Mammary epithelial cell (primary cell): ENCODE data around the gene LMBRD1.

Source experiments
- CTCF ChIP-seq, 2 donors: IDR thresholded peaks in 1 of 2; conservative IDR thresholded peaks in 1 of 2; 2 replicates each; pipeline ENCODE4 v1.5.1; 2011 to 2012; ENCODE audit warnings: inconsistent platforms in 2 of 2, low read length in 2 of 2, mild to moderate bottlenecking in 2 of 2, control low read depth in 1 of 2, low read depth in 1 of 2; ENCODE audit not compliant: insufficient read depth in 1 of 2; ENCODE audit errors: extremely low read depth in 1 of 2
- EZH2 ChIP-seq: IDR thresholded peaks from 2 replicates; pipeline ENCODE4 v1.6.1; 2012; ENCODE audit warnings: low read length, inconsistent platforms, borderline replicate concordance

GRCh38 chr6:69796073-69796641 is 653 bp downstream of the LMBRD1 start:
- TF ChIP-seq CTCF (conservative IDR thresholded peaks at IDR 0.05 in 1 of 2, IDR thresholded peaks at IDR 0.05 in 1 of 2; ENCODE audit: extremely low read depth in 1 of 2, insufficient read depth in 1 of 2, low read depth in 1 of 2, low read length in 2 of 2) (no peak), EZH2 (no peak)
